Neural cell (in vitro differentiated cells): ENCODE results near the gene PIP4K2C.

Experiments used
- CTCF ChIP-seq: fragments of 450-650 bp; IDR thresholded peaks from 2 replicates; pipeline ENCODE4 v1.5.1; 2014; ENCODE audit warnings: antibody characterized with exemption, mild to moderate bottlenecking, moderate library complexity; ENCODE audit not compliant: poor library complexity, severe bottlenecking
- EP300 ChIP-seq: fragments of 450-650 bp; conservative IDR thresholded peaks from 2 replicates; pipeline ENCODE4 v1.6.1; 2014; ENCODE audit warnings: antibody characterized with exemption, mild to moderate bottlenecking, moderate library complexity; ENCODE audit not compliant: poor library complexity, severe bottlenecking
- EZH2 ChIP-seq: fragments of 200-600, 300-800 bp; shearing (Covaris generic), sonication (generic); IDR thresholded peaks from 2 replicates; pipeline ENCODE4 v1.6.1; 2014; ENCODE audit warnings: antibody characterized with exemption, low read length, borderline replicate concordance, mild to moderate bottlenecking; ENCODE audit not compliant: insufficient read depth, poor library complexity, severe bottlenecking
- POLR2AphosphoS5 ChIP-seq: IDR thresholded peaks from 2 replicates; pipeline ENCODE4 v1.6.1; 2012
- RAD21 ChIP-seq: fragments of 450-650 bp; conservative IDR thresholded peaks from 2 replicates; pipeline ENCODE4 v1.6.1; 2014; ENCODE audit warnings: antibody characterized with exemption, mild to moderate bottlenecking, moderate library complexity
- REST ChIP-seq: IDR thresholded peaks from 2 replicates; pipeline ENCODE4 v1.6.1; 2012; ENCODE audit warnings: borderline replicate concordance
- SMC3 ChIP-seq: fragments of 450-650 bp; conservative IDR thresholded peaks from 2 replicates; pipeline ENCODE4 v1.6.1; 2014; ENCODE audit warnings: antibody characterized with exemption, mild to moderate bottlenecking, moderate library complexity; ENCODE audit not compliant: poor library complexity
- TAF1 ChIP-seq: IDR thresholded peaks from 2 replicates; pipeline ENCODE4 v1.6.1; 2012; ENCODE audit warnings: low read depth

GRCh38 chr12:57611827-57612710 lies 21.1 kb downstream of the PIP4K2C start:
- TF ChIP-seq CTCF (no peak), RAD21 (no peak), REST (no peak), EP300 (no peak), TAF1 (no peak), POLR2AphosphoS5 (no peak), EZH2 (no peak), SMC3 (no peak)
